Dendritic cell treated with granulocyte-macrophage colony-stimulating factor and Interleukin-4, amounts not matched to agents 40 ng/mL and 50 ng/mL, for 4 days (primary cell): ENCODE results near the gene CYBRD1.
"Not testable (repeated sequence)": the region's sequence is repeated elsewhere in the genome, so short reads cannot be mapped to it uniquely, and the experiment has no call there.

Experiments
- H3K27ac Mint-ChIP-seq: one replicate; pipeline ENCODE4 v1.8.0; 2022; ENCODE audit warnings: mild to moderate bottlenecking, mixed read lengths
- H3K27me3 Mint-ChIP-seq: one replicate; pipeline ENCODE4 v1.8.0; 2022; ENCODE audit warnings: mild to moderate bottlenecking, mixed read lengths
- H3K36me3 Mint-ChIP-seq: one replicate; pipeline ENCODE4 v1.8.0; 2022; ENCODE audit warnings: low read depth, mixed read lengths
- H3K4me1 Mint-ChIP-seq: one replicate; pipeline ENCODE4 v1.8.0; 2022; ENCODE audit warnings: low read depth, mixed read lengths
- H3K4me3 Mint-ChIP-seq: one replicate; pipeline ENCODE4 v1.8.0; 2022; ENCODE audit warnings: mild to moderate bottlenecking, moderate library complexity, mixed read lengths
- H3K9me3 Mint-ChIP-seq: one replicate; pipeline ENCODE4 v1.8.0; 2022; ENCODE audit warnings: mixed read lengths
- intact Hi-C: fragments of 100-400 bp; cut with micrococcal nuclease; formaldehyde crosslinking; loops from one replicate; pipeline ENCODE4 v1.15.0; 2022

CYBRD1 gene

GRCh38 chr2:171524018-171524401, 1.7 kb downstream of the CYBRD1 start:
- peak overlapping the region; percentile 85 for H3K27ac Mint-ChIP-seq
- peaks cover 24% of the 10 kb centered on the region for H3K36me3 Mint-ChIP-seq
- H3K27me3 Mint-ChIP-seq: no peaks in the 10 kb centered on the region
- intact Hi-C loops: no loop called here
- peaks cover 34% of the 10 kb centered on the region for H3K4me1 Mint-ChIP-seq
- H3K4me3 Mint-ChIP-seq: peak overlapping the region; percentile 84
- H3K9me3 Mint-ChIP-seq: no peaks in the 10 kb centered on the region

DNA sequence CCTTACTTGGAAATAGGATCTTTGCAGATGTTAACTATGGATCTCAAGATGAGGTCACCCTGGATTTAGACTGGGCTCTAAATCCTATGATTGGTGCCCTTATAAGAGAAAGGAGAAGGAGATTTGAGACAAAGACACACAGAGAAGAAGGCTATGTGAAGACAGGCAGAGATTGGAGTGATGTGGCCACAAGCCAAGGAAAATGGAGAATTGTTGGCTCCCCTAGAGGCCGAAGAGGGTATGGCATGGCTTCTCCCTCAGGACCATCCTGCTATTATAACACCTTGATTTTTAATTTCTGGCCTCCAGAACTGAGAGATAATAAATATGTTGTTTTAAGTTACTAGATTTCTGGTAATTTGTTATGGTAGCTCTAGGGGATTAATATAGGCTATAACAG, 7.6 kb downstream of the CYBRD1 start:
- Mint-ChIP-seq H3K4me1 (peaks cover 34% of the 10 kb centered on the region), H3K9me3 (peaks cover 8% of the 10 kb centered on the region), H3K27ac (no peak overlapping the region), H3K36me3 (peaks cover 26% of the 10 kb centered on the region), H3K4me3 (no peak overlapping the region), H3K27me3 (no peaks in the 10 kb centered on the region)
- intact Hi-C loops: no loop called here

- intact Hi-C loops: no loop called here
- Mint-ChIP-seq H3K36me3 (peaks cover 26% of the 10 kb centered on the region), H3K4me1 (peaks cover 30% of the 10 kb centered on the region), H3K27ac (no peak overlapping the region), H3K27me3 (no peaks in the 10 kb centered on the region), H3K4me3 (no peak overlapping the region), H3K9me3 (peaks cover 8% of the 10 kb centered on the region)
These were observed 8.1 kb downstream of the CYBRD1 start for GRCh38 chr2:171530378-171530777.

GRCh38 chr2:171530859-171531258, 8.6 kb downstream of the CYBRD1 start:
- intact Hi-C loops, H3K4me3 Mint-ChIP-seq, H3K9me3 Mint-ChIP-seq, H3K27me3 Mint-ChIP-seq, H3K27ac Mint-ChIP-seq: not testable (repeated sequence)
- H3K4me1 Mint-ChIP-seq: peaks cover 30% of the 10 kb centered on the region
- peaks cover 26% of the 10 kb centered on the region for H3K36me3 Mint-ChIP-seq

DNA sequence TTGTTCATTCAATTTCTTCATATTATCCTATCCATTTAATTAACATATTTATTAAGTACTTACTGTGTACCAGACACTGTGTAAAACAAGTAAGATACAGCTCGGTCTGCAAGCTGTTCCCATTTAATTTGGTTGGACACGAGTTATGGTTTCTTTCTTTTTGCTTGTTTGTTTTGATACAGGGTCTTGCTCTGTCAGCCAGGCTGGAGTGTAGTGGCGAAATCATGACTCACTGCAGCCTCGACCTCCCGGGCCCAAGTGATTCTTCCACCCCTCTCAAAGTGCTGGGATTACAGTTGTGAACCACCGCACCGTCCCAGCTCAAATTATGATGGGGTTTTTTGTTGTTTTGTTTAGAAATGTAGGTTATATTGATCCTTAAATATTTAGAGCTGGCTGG, 9.0 kb downstream of the CYBRD1 start:
- peaks cover 26% of the 10 kb centered on the region for H3K36me3 Mint-ChIP-seq

DNA sequence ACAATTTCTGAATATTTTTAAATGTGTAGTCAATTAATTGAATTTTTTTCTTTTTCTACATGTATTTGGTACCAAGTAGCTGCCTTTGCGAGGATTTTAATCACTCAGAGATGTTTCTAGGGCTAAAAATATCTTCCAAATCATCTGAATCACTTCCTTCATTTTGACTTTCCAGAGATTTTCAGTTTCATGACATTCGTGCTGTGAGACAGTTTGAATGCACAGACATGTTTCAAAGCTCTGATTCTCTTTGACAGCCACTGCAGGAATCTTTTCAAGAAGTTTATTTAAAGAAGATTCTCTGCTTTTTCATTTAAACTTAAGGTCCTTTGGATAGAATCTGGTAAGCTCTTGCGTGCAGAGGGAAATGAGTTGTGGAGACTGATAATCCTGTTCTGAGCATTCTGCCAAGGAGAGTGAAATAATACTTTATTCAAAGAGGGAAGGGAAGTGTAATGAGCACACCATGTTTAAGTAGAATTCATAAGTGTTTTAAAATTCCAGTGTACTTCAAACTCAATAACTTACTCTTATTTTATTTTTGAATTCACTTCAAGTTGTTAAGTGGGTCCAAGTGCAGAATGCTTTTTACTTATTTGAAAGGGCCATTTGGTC, 9.7 kb downstream of the CYBRD1 start:
- intact Hi-C loops: no loop called here
- Mint-ChIP-seq H3K27me3 (no peaks in the 10 kb centered on the region), H3K9me3 (peaks cover 8% of the 10 kb centered on the region), H3K4me1 (peaks cover 30% of the 10 kb centered on the region), H3K36me3 (peaks cover 26% of the 10 kb centered on the region), H3K4me3 (no peak overlapping the region), H3K27ac (peak overlapping the region; percentile 56)

More for the DNA sequence above, 9.0 kb downstream of the CYBRD1 start:
- Mint-ChIP-seq H3K27ac (peak overlapping the region; percentile 56), H3K27me3 (no peaks in the 10 kb centered on the region), H3K9me3 (peaks cover 8% of the 10 kb centered on the region), H3K4me3 (no peak overlapping the region), H3K4me1 (peaks cover 30% of the 10 kb centered on the region)
- intact Hi-C loops: no loop called here

GRCh38 chr2:171533331-171533730, 11.1 kb downstream of the CYBRD1 start:
- intact Hi-C loops: no loop called here
- peaks cover 8% of the 10 kb centered on the region for H3K9me3 Mint-ChIP-seq
- H3K4me1 Mint-ChIP-seq: peaks cover 25% of the 10 kb centered on the region
- H3K36me3 Mint-ChIP-seq: peaks cover 17% of the 10 kb centered on the region
- no peak overlapping the region for H3K27ac Mint-ChIP-seq
- H3K4me3 Mint-ChIP-seq: no peak overlapping the region
- no peaks in the 10 kb centered on the region for H3K27me3 Mint-ChIP-seq

DNA sequence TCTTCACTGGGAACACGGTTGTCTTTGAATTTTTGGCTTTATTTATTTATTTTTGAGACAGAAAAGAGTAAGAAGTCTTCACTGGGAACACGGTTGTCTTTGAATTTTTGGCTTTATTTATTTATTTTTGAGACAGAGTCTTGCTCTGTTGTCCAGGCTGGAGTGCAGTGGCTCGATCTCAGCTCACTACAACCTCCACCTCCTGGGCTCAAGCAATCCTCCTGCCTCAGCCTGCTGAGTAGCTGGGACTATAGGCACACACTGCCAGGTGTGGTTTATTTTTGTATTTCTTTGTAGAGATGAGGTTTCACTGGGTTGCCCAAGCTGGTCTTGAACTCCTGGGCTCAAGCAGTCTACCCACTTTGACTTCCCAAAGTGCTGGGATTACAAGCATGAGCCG, 13.3 kb downstream of the CYBRD1 start:
- H3K36me3 Mint-ChIP-seq, H3K9me3 Mint-ChIP-seq, H3K27ac Mint-ChIP-seq, intact Hi-C loops, H3K27me3 Mint-ChIP-seq, H3K4me3 Mint-ChIP-seq: not testable (repeated sequence)
- H3K4me1 Mint-ChIP-seq: peaks cover 17% of the 10 kb centered on the region

GRCh38 chr2:171540437-171540836, 18.2 kb downstream of the CYBRD1 start:
- Mint-ChIP-seq H3K27me3 (no peaks in the 10 kb centered on the region), H3K9me3 (no peaks in the 10 kb centered on the region), H3K4me3 (no peak overlapping the region), H3K27ac (no peak overlapping the region), H3K36me3 (peaks cover 32% of the 10 kb centered on the region), H3K4me1 (no peaks in the 10 kb centered on the region)
- intact Hi-C loops: no loop called here

DNA sequence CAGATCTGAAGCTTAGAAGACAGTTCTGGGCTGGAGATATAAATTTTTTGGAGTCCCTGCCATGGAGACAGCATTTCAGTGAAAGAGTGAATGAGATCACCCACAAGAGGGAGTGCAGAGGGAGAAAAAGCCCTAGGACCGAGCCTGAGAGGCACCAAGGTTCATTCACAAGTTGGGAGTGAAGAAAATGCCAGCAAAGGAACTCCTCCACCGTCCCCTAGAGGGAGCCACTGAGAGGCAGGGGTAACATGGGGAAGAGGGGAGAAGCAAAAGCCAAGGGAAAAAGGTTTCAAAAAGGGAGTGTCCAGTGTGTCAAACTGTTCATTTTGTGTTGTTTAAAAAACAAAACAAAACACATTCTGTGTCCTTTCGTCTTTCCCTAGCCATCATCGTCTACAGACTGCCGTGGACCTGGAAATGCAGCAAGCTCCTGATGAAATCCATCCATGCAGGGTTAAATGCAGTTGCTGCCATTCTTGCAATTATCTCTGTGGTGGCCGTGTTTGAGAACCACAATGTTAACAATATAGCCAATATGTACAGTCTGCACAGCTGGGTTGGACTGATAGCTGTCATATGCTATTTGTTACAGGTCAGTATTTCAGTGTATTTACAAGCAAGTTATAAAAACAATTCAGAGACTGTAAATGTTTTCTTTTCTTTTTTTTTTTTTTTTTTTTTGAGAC, 19.1 kb downstream of the CYBRD1 start:
- H3K4me1 Mint-ChIP-seq: no peaks in the 10 kb centered on the region
- H3K4me3 Mint-ChIP-seq: no peak overlapping the region

GRCh38 chr2:171545086-171545485, 22.8 kb downstream of the CYBRD1 start:
- intact Hi-C loops: no loop called here
- H3K36me3 Mint-ChIP-seq: peaks cover 32% of the 10 kb centered on the region
- peaks cover 14% of the 10 kb centered on the region for H3K4me1 Mint-ChIP-seq
- no peaks in the 10 kb centered on the region for H3K27me3 Mint-ChIP-seq
- H3K4me3 Mint-ChIP-seq: no peak overlapping the region
- H3K9me3 Mint-ChIP-seq: no peaks in the 10 kb centered on the region
- no peak overlapping the region for H3K27ac Mint-ChIP-seq

More for the DNA sequence above, 19.1 kb downstream of the CYBRD1 start:
- Mint-ChIP-seq H3K27ac (no peak overlapping the region), H3K36me3 (peaks cover 32% of the 10 kb centered on the region), H3K27me3 (no peaks in the 10 kb centered on the region), H3K9me3 (no peaks in the 10 kb centered on the region)
- intact Hi-C loops: no loop called here

DNA sequence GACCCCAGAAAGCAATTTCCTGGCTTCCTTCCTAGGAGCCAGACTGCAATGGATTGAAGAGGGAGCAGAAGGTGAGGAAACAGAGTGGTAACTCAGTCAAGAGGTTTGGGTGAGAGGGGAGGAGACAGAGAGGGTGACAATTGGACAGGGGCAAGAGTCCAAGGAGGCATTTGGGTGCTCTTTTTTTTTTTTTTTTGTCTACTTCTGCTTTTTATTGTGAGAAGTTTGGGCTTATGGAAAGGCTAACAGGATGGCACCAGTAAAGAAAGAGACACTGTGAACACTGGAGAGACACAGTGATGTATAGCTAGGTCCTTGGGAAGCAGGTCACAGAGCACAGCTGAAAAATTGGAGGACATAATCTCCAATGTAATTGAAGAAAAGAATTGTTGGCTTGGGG, 25.0 kb downstream of the CYBRD1 start:
- Mint-ChIP-seq H3K4me1 (peaks cover 14% of the 10 kb centered on the region), H3K27me3 (no peaks in the 10 kb centered on the region), H3K36me3 (peaks cover 30% of the 10 kb centered on the region), H3K9me3 (no peaks in the 10 kb centered on the region), H3K27ac (no peak overlapping the region), H3K4me3 (no peak overlapping the region)
- intact Hi-C loops: no loop called here

DNA sequence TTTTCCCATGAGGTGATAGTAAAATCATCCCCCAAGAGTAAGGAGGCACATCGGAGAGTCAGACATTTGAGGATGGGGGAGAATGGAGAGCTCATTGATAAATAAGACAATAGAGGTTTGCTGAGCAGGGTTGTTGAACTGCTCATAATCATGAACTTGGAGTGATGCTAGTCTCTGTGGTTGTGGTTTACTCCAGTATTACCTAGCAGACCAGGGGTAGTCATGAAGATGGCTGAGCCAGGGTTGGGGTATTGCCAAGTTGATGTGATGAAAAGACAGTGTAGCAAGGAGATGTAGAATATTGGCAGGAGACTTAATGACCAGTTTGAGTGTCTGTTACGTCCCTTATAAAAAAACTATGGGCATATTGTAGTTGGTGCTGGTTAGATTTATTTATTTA, 25.4 kb downstream of the CYBRD1 start:
- intact Hi-C loops: no loop called here
- no peaks in the 10 kb centered on the region for H3K27me3 Mint-ChIP-seq
- H3K9me3 Mint-ChIP-seq: no peaks in the 10 kb centered on the region
- H3K4me1 Mint-ChIP-seq: peaks cover 14% of the 10 kb centered on the region
- no peak overlapping the region for H3K4me3 Mint-ChIP-seq
- no peak overlapping the region for H3K27ac Mint-ChIP-seq
- H3K36me3 Mint-ChIP-seq: peaks cover 30% of the 10 kb centered on the region

DNA sequence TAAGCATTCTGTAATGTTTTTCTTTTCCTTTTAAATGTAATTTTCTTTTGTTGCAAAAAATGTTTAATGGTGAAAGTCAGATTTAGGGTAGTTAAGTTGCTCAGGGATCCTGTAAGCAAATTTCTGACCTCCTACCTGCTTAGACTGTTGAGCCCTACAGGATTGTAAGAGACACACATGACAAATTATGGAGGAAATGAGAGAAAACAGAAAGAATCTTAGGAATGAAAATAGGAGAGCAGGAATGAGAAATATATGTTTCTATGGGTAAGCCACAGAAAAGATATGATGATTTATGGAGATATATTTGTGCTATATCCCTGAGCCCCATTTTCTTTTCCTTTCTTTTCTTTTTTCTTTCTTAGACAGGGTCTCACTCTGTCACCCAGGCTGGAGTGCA, 28.3 kb downstream of the CYBRD1 start:
- Mint-ChIP-seq H3K27ac (no peak overlapping the region), H3K36me3 (peaks cover 26% of the 10 kb centered on the region), H3K4me3 (no peak overlapping the region), H3K9me3 (no peaks in the 10 kb centered on the region), H3K4me1 (peaks cover 14% of the 10 kb centered on the region), H3K27me3 (no peaks in the 10 kb centered on the region)
- intact Hi-C loops: no loop called here

GRCh38 chr2:171551836-171552235, 29.6 kb downstream of the CYBRD1 start:
- no peaks in the 10 kb centered on the region for H3K9me3 Mint-ChIP-seq
- peaks cover 36% of the 10 kb centered on the region for H3K36me3 Mint-ChIP-seq
- H3K27ac Mint-ChIP-seq: no peak overlapping the region

More at GRCh38 chr2:171551836-171552235, 29.6 kb downstream of the CYBRD1 start:
- Mint-ChIP-seq H3K27me3 (no peaks in the 10 kb centered on the region), H3K4me1 (peaks cover 10% of the 10 kb centered on the region), H3K4me3 (no peak overlapping the region)
- intact Hi-C loops: no loop called here
